Measurements from ENCODE around the gene SLC48A1. TPM values are rescaled to one million over a fixed set of nuclear protein-coding genes. Genes with fewer than 3 reads are reported as not detected.
"Not testable (repeated sequence)": the region's sequence is repeated elsewhere in the genome, so short reads cannot be mapped to it uniquely, and the experiment has no call there.

The SLC48A1 gene
- polyA plus RNA-seq, 3 donors: 41.9 to 51.3 (median 47.4) TPM

DNA sequence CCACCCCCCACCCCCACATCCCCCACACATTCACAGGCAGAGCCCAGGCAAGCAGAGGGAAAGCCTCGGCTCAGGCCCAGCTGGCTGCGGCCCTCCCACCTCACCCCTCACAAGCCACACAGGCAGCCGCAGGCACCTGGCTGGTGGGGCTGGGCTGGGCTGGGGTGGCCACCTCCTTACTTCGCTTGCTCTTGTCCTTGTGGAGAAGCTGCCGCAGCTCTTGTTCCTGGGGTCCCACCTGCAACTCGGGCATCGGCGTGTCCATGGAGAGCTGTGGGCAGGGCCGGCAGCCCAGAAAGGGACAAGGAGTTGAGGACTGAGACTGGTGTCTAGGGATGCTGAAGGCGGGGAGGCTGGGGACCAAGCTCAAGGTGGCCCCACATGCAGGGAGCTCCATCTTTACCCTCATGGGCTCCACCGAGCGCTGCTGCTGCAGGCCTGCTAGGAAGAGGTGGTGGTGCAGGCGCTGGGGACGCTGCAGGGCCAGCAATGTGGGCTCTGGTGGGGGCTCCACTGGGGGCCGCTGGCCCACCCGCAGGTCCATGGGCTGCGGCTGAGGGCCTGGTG, 25.4 kb downstream of the SLC48A1 start:
- DNase-seq (ENCODE audit: extremely low read depth in 1 of 11, low read depth in 9 of 11, low spot score in 4 of 11): no peak

DNA sequence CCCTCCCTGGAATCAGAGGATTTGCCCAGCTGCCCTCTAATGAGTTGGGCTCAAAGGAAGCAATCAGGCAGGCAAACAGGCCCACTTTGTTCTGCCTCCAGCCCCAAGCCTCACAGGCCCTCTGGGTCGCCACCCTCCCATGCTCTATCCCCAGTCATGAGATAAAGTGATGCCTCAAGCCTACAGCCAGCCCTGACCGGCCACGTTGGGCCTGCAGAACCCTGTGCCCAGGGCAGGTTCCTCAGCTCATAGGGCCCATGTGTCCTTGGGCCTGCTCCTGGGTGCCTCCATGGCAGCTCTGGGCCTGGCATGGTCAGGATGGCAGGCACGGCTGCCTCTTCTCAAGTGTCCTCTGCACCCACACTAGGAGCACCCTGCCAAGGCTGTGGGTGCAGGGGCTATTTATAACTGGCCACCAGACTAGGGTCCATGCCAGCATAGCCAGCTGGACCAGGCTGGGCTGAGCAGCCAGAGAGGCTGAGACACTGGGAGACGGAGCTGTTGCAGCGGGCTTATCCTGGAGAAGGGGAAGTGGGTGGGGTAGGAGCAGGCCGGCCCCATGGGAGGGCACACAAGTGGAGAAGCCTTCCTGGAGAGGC, 26.4 kb downstream of the SLC48A1 start:
- DNase-seq (ENCODE audit: extremely low read depth in 1 of 11, low read depth in 9 of 11, low spot score in 4 of 11): no peak

DNA sequence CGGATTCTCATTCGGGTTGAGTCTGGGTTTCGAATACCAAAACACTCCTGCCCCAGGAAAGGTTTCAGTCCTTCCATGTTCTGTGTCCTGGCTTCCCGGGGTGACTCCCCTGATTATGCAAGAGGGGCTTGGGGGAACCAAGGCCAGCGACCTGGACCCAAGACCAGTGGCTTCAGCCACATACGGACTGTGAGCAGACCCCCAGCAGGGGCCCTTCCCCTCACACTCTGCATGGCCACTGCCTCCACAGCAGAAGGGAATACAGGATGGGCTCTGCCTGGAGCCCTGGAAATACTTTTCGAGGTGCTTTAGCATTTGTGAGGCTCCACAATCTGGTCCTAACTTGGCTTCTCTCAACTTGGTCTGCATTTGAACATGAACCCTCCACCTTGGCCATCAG, 27.5 kb downstream of the SLC48A1 start:
- DNase-seq (ENCODE audit: extremely low read depth in 1 of 11, low read depth in 9 of 11, low spot score in 4 of 11): no peak

DNA sequence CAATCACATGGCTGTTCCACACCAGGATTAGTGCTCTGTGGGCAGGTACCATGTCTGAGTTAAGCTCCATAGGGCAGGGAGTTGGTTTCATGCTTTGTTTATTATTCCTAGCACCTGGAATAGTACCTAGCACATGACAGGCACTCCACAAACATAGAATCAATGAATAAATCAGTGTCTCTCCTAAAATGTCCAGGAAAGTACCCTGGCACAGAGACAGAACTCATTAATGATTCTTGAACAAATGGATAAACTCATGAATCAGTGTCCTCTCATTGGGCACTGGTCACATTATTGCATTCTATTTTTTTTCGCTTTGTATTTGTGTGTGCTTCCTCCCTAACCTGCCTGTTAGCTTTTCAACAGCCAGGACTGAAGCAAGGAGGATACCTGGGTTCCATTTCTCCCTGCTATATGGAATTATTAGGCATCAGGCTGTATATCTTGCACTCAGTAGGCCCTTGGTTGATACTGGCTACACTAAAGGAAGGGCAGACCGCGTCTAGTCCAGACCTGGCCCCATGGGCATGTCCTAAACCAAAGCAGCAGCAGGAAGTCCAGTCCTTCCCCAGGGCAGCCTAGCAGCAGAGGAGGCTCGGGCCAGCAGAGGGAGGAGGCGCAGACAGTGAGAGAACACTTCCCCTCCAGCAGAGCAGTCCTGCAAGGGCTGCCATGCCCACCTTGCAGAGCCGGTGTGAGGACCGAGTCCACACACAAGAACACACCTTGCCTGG, 28.3 kb downstream of the SLC48A1 start:
- DNase-seq (ENCODE audit: extremely low read depth in 1 of 11, low read depth in 9 of 11, low spot score in 4 of 11): no peak

DNA sequence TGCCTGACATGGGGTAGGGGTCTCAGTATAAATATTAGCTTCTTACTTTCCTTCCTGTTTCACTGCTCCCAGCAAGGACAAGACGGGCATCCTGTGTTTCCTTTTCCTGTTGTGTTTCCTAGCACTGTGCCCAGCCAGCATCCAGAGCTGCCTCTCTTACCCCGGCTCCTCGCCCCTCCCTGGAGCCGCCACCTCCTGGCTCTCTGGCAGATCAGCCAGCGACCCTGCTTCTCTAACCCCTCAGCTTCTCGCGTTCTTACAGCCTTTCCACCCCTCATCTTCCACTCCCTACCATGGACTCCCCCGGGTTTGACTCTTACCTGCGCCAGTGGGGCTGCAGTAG, 28.8 kb downstream of the SLC48A1 start:
- DNase-seq (ENCODE audit: extremely low read depth in 1 of 11, low read depth in 9 of 11, low spot score in 4 of 11): no peak

DNA sequence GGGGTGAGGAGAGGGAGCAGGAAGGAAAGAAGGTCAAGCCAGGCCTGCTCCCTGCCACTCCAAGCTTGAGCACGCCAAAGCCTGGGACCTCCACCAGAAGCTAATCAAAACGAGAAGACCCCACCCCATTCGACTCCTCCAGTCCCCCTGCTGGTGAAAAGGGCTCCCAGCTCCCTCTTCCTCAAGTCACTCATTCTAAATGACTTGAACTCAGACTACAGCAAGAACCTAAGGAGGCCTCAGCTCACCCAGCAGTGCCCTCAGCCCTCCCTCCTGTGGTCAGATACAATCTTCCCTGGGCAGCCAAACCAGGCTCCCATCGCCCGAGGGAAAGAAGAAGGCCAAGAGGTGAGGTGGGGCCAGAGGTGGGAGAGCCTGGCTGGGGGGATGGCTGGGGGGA, 29.3 kb downstream of the SLC48A1 start:
- DNase-seq (ENCODE audit: extremely low read depth in 1 of 11, low read depth in 9 of 11, low spot score in 4 of 11): no peak

DNA sequence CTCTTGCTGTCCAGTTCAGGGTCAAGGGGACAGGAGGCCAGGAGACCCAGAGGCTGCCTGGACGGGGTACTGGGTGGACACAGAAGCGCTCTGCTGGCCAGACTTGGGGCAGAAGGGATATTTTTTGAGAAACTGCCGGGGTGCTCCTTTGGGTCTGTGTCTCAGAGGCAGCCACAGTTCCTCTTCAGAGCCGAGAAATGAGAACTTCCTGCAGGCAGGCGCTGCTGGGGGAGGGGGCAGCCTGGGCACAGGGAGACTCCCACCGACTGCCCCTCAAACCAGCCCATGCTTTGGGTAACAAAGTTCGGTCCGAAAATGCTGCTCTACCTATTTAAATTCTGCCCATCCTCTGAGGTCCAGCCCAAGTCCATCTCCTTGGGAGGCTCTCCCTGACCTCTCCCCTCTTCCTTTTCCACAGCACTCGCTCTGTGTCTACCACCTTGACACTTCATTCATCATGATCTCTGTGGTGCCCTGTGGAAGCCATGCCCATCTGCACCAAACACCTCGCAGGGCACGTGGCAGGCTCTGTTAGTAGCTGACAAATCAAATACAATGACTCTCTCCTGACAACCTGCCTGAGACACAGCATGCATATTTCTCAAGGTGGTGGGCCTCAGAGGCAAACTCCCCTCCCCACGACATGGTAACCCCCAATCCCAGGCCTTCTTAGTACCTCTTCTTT, 30.3 kb downstream of the SLC48A1 start:
- DNase-seq (ENCODE audit: extremely low read depth in 1 of 11, low read depth in 9 of 11, low spot score in 4 of 11): no peak

DNA sequence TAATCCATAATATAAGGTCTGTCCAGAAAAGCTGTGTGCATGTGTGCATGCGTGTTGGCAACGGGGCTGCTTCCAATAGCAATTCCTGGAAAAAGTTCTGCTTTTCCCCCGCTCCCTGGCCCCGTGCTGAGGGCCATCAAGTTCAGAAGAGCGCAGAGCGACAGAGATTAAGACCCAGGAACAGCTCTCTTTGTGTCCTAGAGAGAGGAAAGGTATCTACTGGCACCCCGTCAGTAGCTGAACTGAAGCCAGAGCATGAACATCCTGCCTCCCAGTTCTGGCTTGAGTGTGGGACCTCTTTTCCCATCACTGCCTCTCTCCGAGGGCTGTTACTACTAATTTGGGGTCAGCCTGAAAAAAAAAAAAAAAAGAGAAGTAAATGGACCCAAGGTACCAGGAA, 31.1 kb downstream of the SLC48A1 start:
- DNase-seq (ENCODE audit: extremely low read depth in 1 of 11, low read depth in 9 of 11, low spot score in 4 of 11): no peak

DNA sequence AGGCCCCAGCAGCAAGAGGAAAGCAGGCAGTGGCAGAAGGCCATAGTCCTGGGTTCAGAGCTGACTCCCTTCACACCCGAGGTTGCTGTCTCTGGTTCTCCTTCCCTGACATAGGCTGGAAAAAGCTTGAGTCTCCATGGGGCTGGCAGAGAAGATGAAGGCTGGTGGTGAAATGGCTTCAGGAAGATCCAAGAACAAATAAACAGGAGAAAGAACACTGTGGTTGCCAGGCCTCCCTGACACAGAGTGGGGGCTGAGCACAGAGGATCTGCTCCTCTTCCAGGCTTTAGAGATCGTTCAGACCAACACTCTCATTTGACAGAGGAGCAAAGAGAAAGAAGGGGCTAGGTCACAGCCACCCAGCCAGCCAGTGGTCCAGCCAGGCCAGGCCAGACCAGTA, 32.4 kb downstream of the SLC48A1 start:
- DNase-seq (ENCODE audit: extremely low read depth in 1 of 11, low read depth in 9 of 11, low spot score in 4 of 11): no peak

DNA sequence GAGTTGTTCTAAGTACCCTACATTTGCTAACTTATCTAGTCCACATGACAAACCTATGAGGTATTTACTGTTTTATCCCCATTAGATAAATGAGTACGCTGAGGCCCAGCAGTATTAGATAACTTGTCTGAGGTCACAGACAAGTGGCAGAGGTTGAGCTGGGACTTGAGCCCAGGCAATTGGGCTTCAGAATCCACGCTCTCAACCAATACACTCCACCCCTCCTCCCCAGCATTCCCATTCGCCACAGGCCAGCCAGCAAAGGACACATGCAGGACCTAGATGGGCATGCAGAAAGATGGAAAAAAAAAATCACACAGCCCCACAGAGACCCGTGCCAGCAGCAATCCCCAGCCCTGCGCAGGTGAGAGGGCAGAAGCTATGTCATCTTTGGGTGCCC, 34.3 kb downstream of the SLC48A1 start:
- no peak for DNase-seq (ENCODE audit: extremely low read depth in 1 of 11, low read depth in 9 of 11, low spot score in 4 of 11)

DNA sequence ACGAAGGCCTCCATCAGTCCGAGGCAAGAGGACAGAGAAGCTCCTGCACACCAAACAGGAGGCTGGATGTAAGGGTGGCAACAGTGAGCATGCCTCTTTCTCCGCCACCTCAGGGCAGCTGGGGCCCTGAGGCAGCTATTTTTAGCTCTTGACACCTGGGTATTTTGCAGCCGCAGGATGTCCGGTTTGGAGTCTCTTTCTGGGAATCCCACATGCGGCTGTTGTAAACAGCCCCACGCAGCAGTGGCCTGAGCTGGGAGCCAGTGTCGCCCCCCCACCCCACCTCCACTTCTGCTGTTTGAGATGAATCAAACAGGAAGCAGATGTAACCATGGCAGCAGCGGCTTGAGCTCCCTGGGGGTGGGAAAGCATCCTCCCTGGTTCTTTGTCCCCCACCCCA, 35.0 kb downstream of the SLC48A1 start:
- DNase-seq (ENCODE audit: extremely low read depth in 1 of 11, low read depth in 9 of 11, low spot score in 4 of 11): no peak

DNA sequence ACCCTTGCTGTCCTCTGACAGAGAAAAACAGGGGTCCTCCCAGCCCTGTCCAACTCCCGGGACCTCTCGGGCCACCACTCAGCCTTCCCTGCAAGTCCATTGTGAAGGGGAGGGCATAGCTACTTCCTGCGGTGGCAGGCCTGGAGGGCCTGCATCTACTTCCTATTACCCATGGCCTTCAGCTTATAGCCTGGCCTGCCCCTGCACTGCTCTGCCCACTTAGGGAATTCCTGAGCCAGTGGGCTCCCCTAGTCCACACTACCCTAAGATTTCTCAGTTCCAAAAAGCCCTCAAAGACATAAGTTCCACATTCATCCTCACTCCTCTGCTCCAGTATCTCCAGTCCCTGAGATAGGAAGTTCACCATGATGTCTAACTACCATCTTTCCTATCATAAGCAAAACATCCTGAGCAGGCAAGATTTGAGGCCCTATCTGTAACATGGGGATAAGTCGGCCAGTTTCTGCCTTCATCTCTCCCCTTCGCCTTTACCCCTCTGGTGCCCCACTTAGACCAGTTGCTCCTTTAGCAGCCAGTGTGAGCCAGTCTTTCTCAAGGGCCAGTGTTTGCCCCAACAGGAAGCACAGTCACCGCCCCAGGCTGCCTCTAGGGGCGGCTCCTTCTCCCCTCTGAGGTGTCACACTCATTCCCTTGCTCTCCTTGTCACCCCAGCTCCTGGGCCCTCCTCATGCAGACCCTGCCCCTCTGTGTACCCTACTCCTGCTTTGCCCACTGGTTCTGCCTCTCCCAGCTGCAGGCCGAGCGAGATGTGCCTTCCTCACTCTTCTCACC, 35.7 kb downstream of the SLC48A1 start:
- DNase-seq (ENCODE audit: extremely low read depth in 1 of 11, low read depth in 9 of 11, low spot score in 4 of 11): no peak

DNA sequence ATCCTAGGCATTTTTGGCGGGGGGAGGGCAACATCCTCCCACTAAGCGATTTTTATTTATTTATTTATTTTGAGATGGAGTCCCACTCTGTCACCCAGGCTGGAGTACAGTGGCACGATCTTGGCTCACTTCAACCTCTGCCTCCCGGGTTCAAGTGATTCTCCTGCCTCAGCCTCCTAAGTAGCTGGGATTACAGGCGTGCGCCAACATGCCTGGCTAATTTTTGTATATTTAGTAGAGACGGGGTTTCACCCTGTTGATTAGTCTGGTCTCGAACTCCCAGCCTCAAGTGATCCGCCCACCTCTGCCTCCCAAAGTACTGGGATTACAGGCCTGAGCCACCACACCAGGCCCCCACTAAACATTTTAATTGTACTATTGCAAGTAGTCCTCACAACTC, 36.5 kb downstream of the SLC48A1 start:
- DNase-seq (ENCODE audit: extremely low read depth in 1 of 11, low read depth in 9 of 11, low spot score in 4 of 11): not testable (repeated sequence)

DNA sequence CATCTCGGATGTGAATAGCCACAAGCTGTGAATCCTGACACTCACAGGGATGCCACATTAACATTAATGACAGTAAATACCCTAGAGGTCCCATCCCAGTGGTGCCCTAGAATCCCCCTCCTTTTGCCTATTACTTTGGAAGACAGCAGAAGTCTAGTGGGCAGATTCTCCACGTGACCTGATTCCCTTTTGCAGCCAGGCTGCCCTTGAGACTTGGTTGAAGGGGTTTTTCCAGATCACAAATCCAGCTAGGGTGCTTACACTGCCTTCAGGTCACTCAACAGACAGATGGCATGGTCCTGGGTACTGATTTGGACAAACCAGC, 38.0 kb downstream of the SLC48A1 start:
- no peak for DNase-seq (ENCODE audit: extremely low read depth in 1 of 11, low read depth in 9 of 11, low spot score in 4 of 11)

DNA sequence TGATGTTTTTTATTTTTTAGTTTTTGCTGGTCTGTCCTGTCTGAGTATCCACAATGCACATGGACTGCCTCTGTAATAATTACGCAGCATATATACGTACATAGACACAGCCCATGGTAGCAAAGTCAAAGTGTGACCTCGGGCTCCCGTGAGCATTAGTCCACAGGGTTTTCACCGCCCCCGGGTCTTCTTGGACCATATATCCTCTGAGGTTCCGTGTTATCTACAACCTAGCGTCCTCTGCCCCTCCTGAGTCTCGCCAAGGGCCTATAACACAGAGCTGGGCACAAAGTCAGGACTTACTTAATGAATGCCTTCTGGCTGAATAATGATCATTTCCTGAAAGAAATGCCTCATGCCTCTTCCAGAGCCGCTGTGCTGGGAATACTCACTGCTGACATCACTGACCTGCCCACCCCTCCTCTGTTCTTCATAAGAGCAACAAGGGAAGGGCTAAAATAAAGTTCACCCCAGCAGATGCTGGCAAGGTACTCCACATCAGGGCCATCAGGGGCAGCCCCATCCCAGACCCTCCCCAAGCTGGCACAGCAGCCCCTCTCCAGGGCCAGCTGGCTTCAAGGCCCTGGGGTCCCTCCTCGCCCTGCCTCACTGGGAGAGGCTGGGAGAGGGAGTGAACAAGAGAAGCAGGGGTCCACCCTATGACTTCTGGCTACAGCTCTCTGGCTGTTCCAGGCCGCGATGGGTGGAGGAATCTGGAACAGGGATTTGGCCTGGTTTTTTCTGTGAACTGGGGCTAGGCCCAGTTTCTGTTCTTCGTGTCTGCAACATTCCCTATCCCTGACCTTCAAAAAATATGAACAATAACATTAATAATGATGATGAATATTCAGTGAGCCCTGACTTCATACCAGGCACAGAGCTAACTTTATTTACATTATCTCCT, 38.8 kb downstream of the SLC48A1 start:
- no peak for DNase-seq (ENCODE audit: extremely low read depth in 1 of 11, low read depth in 9 of 11, low spot score in 4 of 11)

DNA sequence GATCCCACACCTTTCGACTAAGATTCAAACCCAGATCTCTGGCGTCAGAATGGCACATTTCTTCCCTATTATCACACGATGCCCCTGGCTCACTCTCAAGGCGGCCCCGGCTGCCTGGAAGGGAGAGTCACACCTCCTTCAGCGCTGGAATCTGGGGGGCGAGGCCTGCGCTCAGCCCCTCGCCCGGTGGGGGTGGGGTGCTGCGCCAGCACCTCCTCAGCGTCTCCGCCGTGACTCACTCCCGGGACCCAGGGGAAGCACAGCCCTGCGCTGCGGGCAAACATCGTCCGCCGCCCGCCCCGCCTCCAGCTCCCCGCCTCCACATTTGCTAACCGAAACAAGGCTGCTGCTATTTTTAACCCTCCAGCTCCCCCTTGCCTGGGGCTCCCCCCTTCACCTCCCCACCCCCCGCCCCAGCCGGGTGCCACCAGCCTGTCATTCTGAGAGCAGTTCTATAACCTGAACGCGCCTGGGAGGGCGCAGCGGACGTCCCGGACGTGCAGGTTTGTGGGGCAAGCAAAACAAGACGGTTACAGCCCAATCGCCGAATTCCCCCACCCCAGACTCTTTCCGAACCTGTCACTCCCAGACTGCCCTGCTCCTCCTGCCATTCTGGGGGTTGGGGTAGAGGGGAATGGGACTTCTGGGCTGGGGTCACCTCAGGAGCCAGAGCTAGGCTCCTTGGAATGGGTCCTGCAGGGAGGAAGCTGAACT, 39.9 kb downstream of the SLC48A1 start:
- DNase-seq (ENCODE audit: extremely low read depth in 1 of 11, low read depth in 9 of 11, low spot score in 4 of 11): peak in 4 of 11 donors; percentile 73 to 75 (median 74)

DNA sequence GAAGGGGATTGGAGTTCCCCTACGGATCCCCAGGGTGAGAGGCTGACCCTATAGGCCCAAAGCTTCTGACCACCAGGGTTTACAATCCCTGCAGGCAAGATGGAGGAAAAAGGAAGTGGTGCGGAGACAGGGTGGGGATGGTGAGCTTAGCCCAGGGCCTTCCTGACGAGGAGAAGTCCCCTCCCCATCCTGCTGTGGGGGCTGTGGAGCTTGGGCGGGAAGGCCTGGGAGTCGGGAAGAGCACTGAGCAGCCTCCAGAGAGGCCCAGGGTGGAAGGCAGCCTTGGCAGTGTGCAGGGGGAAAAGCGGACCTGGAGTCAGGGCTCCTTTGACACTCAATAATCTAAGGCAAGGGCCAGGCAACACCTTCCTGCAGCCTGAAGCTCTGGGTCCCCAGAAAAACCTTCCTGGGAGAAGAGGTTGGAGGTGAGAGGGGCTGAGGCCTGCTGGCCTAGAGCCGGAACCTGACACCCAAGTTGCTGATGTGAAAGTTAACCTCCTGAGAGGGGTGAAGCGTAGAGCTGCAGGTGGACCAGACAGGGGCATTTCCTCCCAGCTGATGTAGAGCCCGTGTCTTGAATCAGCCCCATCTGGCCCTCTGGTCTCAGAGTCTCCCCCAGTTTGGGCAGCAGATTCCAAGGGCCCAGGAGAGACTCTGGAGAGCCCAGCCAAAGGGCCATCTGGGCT, 40.6 kb downstream of the SLC48A1 start:
- DNase-seq (ENCODE audit: extremely low read depth in 1 of 11, low read depth in 9 of 11, low spot score in 4 of 11): no peak
